ENCODE measurements around the gene TRAPPC10.

TRAPPC10 gene

DNA sequence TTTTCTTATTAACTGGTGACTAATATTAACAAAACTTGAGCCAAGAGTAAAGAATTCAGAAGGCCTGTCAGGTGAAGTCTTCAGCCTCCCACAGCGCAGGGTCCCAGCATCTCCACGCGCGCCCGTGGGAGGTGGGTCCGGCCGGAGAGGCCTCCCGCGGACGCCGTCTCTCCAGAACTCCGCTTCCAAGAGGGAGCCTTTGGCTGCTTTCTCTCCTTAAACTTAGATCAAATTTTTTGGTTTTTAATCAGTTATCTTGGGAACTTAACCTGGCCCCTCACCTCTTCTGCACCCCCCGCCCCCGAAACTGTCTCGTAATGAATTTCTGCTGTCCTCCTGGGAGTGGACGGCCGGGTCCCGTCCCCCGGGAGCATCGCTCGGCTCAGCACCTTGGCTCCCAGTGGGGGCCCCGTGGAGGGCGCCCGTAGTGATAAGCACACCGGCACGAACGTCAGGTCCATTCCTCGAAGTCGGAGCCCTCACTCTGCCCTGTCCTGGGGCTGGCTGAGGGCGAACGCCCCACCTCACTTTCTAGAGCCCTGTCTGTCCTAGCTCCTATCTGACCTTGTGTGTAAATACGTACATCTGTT, 29.5 kb upstream of the TRAPPC10 start:
- H2AFZ ChIP-seq (ENCODE audit: low read length, unreplicated experiment) = no peak overlapping the region
- no peak overlapping the region for H3K4me3 ChIP-seq (ENCODE audit: low read depth, low read length)
- H3K27ac ChIP-seq (ENCODE audit: low read depth, low read length) = no peak overlapping the region
- no peaks in the 10 kb centered on the region for H3K36me3 ChIP-seq (ENCODE audit: insufficient read depth, low read length)
- H3K4me1 ChIP-seq (ENCODE audit: control insufficient read depth, insufficient read depth, low read length, unreplicated experiment) = no peaks in the 10 kb centered on the region
- no peaks in the 10 kb centered on the region for H3K79me2 ChIP-seq (ENCODE audit: control insufficient read depth, insufficient read depth, low read length, unreplicated experiment)
- H3K27me3 ChIP-seq (ENCODE audit: insufficient read depth, low read length) = no peaks in the 10 kb centered on the region

GRCh38 chr21:43983390-43983789, 28.7 kb upstream of the TRAPPC10 start:
- Histone ChIP-seq H3K79me2 (ENCODE audit: control insufficient read depth, insufficient read depth, low read length, unreplicated experiment) (no peaks in the 10 kb centered on the region), H3K4me3 (ENCODE audit: low read depth, low read length) (no peak overlapping the region), H3K27ac (ENCODE audit: low read depth, low read length) (no peak overlapping the region), H2AFZ (ENCODE audit: low read length, unreplicated experiment) (no peak overlapping the region), H3K4me1 (ENCODE audit: control insufficient read depth, insufficient read depth, low read length, unreplicated experiment) (no peaks in the 10 kb centered on the region), H3K27me3 (ENCODE audit: insufficient read depth, low read length) (no peaks in the 10 kb centered on the region), H3K36me3 (ENCODE audit: insufficient read depth, low read length) (no peaks in the 10 kb centered on the region)

GRCh38 chr21:43983860-43984420, 28.2 kb upstream of the TRAPPC10 start:
- Histone ChIP-seq H3K27ac (ENCODE audit: low read depth, low read length) (no peak overlapping the region), H3K79me2 (ENCODE audit: control insufficient read depth, insufficient read depth, low read length, unreplicated experiment) (no peaks in the 10 kb centered on the region), H3K4me1 (ENCODE audit: control insufficient read depth, insufficient read depth, low read length, unreplicated experiment) (no peaks in the 10 kb centered on the region), H2AFZ (ENCODE audit: low read length, unreplicated experiment) (no peak overlapping the region), H3K27me3 (ENCODE audit: insufficient read depth, low read length) (no peaks in the 10 kb centered on the region), H3K4me3 (ENCODE audit: low read depth, low read length) (no peak overlapping the region), H3K36me3 (ENCODE audit: insufficient read depth, low read length) (no peaks in the 10 kb centered on the region)

DNA sequence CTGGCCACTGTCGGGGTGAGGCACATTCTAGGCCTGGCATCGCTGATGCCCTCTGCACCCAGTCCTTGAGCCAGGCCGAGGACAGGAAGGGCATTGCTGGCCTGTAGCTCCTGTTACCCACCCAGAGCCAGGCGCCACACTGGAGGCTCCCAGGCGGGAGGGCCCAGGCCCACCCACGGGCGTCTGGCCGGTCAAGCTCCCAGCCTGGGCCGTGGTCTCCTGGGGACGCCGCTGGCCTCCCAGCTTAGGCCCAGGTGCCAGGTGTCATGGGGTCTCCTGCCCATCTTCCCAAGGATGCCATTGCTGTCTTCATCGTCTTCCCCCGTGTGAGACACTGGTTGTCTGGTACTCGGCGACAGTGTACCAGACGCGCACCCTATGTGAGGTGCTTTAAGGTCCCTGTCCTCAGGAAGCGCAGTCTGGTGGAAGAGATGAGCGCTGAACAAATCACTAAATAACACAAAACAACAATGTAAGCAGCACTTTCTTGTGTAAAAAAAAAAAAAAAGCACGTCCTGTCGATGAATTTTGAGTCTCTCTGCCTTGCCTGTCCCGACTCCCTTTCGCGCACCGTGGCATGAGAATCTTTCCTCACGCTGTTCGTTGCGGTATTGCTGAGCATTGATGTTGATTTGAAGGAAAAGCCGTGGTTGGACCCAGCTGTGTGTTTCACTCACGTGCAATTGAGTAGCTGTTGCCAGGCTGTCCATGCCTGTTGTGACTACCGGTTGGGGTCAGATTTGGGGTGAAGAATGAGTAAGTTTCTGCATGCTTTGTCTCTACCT, 27.0 kb upstream of the TRAPPC10 start:
- no peaks in the 10 kb centered on the region for H3K27me3 ChIP-seq (ENCODE audit: insufficient read depth, low read length)
- H3K79me2 ChIP-seq (ENCODE audit: control insufficient read depth, insufficient read depth, low read length, unreplicated experiment) = no peaks in the 10 kb centered on the region
- no peaks in the 10 kb centered on the region for H3K4me1 ChIP-seq (ENCODE audit: control insufficient read depth, insufficient read depth, low read length, unreplicated experiment)
- H3K4me3 ChIP-seq (ENCODE audit: low read depth, low read length) = no peak overlapping the region
- H3K27ac ChIP-seq (ENCODE audit: low read depth, low read length) = no peak overlapping the region
- no peak overlapping the region for H2AFZ ChIP-seq (ENCODE audit: low read length, unreplicated experiment)
- no peaks in the 10 kb centered on the region for H3K36me3 ChIP-seq (ENCODE audit: insufficient read depth, low read length)

DNA sequence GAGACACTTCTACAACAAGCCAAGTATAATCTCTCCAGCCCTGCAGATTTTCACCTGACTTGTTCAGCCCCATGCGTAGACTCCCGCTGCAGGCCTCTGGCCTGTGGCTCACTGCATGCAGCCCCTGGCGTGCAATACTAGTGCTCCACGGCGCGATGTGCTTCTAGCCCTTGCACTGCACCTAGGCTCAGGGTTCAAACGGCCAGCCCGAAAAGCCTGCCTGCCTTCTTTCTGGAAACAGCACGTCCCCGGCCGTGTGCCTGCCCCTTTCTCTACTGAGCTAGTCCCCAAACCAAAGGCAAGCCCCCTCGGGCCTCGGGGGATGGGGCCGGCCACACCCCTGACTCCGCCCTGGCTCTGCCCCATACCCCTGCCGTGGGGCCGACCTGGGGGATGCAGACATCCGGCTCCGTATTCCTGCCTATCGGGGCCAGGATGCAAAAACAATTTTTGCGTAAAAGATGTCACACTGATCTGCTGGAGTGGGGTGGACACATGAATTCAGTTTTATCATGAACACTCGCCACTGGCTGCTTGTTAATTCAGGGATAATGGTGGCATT, 26.3 kb upstream of the TRAPPC10 start:
- Histone ChIP-seq H3K27ac (ENCODE audit: low read depth, low read length) (no peak overlapping the region), H3K4me3 (ENCODE audit: low read depth, low read length) (no peak overlapping the region), H3K4me1 (ENCODE audit: control insufficient read depth, insufficient read depth, low read length, unreplicated experiment) (no peaks in the 10 kb centered on the region), H3K79me2 (ENCODE audit: control insufficient read depth, insufficient read depth, low read length, unreplicated experiment) (no peaks in the 10 kb centered on the region), H3K27me3 (ENCODE audit: insufficient read depth, low read length) (no peaks in the 10 kb centered on the region), H3K36me3 (ENCODE audit: insufficient read depth, low read length) (no peaks in the 10 kb centered on the region), H2AFZ (ENCODE audit: low read length, unreplicated experiment) (no peak overlapping the region)

DNA sequence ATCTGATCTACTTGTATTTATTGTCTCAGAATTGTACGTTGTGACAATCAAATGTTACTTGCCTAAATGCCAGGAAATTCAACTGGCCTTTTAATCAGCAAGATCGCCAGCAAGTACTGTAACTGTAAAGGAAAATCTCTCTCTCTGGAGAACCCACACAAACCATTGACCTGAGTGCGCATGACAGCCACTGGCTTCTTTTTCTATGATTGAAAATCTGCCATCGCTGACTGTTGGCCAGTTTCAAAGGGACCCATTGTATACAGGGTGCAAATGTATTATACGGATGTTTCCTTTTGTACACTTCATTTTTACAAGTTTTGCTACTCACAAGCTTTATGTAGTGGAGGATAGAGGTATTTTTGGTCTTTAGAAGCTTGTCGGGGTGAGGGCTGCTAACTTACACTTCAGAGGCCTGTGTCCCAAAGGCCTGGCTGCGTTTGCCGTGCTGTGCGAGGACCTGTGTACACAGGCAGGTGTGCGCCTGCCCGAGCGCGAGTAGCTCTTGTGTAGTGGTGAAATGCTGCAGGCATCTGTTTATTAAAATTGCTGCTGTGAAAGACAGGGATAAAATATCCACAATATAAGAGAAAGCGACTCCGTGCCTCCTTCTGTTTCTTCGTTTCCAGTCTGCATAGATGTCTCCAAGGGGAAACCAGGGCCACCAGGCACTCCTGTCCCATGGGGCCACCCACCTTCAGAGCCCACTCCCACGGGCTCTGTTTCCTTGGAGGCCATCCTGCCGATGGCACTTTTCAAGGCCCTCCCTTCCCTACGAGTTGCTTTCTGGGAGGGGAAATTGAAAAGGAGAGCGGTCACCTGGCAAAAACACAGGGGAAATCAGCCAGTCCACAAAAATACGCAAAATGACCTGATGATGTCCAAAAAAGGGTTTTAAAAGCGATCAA, 25.3 kb upstream of the TRAPPC10 start:
- H3K4me1 ChIP-seq (ENCODE audit: control insufficient read depth, insufficient read depth, low read length, unreplicated experiment) = no peaks in the 10 kb centered on the region
- no peaks in the 10 kb centered on the region for H3K27me3 ChIP-seq (ENCODE audit: insufficient read depth, low read length)
- no peak overlapping the region for H3K4me3 ChIP-seq (ENCODE audit: low read depth, low read length)
- H2AFZ ChIP-seq (ENCODE audit: low read length, unreplicated experiment) = no peak overlapping the region
- no peaks in the 10 kb centered on the region for H3K36me3 ChIP-seq (ENCODE audit: insufficient read depth, low read length)
- H3K79me2 ChIP-seq (ENCODE audit: control insufficient read depth, insufficient read depth, low read length, unreplicated experiment) = no peaks in the 10 kb centered on the region
- H3K27ac ChIP-seq (ENCODE audit: low read depth, low read length) = no peak overlapping the region

DNA sequence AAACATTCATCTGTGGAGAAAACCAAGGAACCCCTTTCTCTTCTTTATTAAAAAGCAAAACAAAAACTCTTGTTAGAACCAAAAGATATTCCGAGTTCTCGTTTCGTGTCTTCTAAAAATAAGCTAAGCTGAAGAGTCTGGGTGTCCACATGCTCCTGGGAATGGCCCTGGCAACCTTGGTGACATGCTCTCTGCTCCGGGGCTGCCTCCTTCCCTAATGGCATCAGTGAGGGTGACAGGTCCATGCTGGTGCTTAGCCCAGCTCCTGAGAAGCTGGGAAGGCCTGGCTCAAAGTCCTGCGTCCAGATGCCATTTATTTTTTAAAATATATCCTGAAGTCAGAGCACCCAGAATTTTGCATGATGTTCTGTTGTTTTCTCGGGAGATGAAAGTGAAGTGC, 24.6 kb upstream of the TRAPPC10 start:
- H2AFZ ChIP-seq (ENCODE audit: low read length, unreplicated experiment) = no peak overlapping the region
- no peaks in the 10 kb centered on the region for H3K36me3 ChIP-seq (ENCODE audit: insufficient read depth, low read length)
- H3K27ac ChIP-seq (ENCODE audit: low read depth, low read length) = no peak overlapping the region
- H3K4me3 ChIP-seq (ENCODE audit: low read depth, low read length) = no peak overlapping the region
- H3K27me3 ChIP-seq (ENCODE audit: insufficient read depth, low read length) = no peaks in the 10 kb centered on the region
- no peaks in the 10 kb centered on the region for H3K79me2 ChIP-seq (ENCODE audit: control insufficient read depth, insufficient read depth, low read length, unreplicated experiment)
- H3K4me1 ChIP-seq (ENCODE audit: control insufficient read depth, insufficient read depth, low read length, unreplicated experiment) = no peaks in the 10 kb centered on the region

GRCh38 chr21:43988016-43988415, 24.1 kb upstream of the TRAPPC10 start:
- Histone ChIP-seq H3K79me2 (ENCODE audit: control insufficient read depth, insufficient read depth, low read length, unreplicated experiment) (no peaks in the 10 kb centered on the region), H3K36me3 (ENCODE audit: insufficient read depth, low read length) (no peaks in the 10 kb centered on the region), H2AFZ (ENCODE audit: low read length, unreplicated experiment) (no peak overlapping the region), H3K27ac (ENCODE audit: low read depth, low read length) (no peak overlapping the region), H3K4me3 (ENCODE audit: low read depth, low read length) (no peak overlapping the region), H3K4me1 (ENCODE audit: control insufficient read depth, insufficient read depth, low read length, unreplicated experiment) (no peaks in the 10 kb centered on the region), H3K27me3 (ENCODE audit: insufficient read depth, low read length) (no peaks in the 10 kb centered on the region)

DNA sequence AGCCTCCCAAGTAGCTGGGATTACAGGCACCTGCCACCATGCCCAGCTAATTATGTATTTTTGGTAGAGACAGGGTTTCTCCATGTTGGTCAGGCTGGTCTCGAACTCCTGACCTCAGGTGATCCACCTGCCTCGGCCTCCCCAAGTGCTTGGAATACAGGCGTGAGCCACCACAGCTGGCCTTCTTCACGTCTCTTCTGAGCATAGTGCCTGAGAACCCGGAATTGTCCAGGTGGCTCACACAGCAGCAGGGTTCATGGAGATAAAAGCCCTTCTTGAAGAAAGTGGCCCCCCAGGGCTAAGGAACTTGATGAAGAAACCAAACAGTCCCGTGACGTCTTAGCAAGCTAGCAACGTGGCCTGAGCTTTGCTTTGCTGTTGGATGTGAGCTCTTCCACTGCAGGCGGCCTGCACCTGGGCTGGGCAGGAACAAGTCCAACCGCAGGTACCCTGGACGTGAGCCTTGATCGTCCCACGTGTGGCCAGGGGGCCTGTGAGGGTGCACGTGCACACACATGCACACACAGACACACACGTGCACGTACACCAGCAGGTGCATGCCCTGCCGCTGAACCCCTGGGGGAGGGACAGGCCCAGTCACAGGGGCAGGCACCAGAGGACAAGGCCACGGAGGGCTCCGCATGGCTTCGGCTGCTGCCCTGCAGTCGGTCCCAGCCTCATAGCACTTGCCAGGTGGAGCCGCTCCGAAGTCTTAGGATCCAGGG, 23.4 kb upstream of the TRAPPC10 start:
- Histone ChIP-seq H3K36me3 (ENCODE audit: insufficient read depth, low read length) (no peaks in the 10 kb centered on the region), H3K79me2 (ENCODE audit: control insufficient read depth, insufficient read depth, low read length, unreplicated experiment) (no peaks in the 10 kb centered on the region), H3K27ac (ENCODE audit: low read depth, low read length) (no peak overlapping the region), H2AFZ (ENCODE audit: low read length, unreplicated experiment) (no peak overlapping the region), H3K4me3 (ENCODE audit: low read depth, low read length) (no peak overlapping the region), H3K27me3 (ENCODE audit: insufficient read depth, low read length) (no peaks in the 10 kb centered on the region), H3K4me1 (ENCODE audit: control insufficient read depth, insufficient read depth, low read length, unreplicated experiment) (no peaks in the 10 kb centered on the region)

DNA sequence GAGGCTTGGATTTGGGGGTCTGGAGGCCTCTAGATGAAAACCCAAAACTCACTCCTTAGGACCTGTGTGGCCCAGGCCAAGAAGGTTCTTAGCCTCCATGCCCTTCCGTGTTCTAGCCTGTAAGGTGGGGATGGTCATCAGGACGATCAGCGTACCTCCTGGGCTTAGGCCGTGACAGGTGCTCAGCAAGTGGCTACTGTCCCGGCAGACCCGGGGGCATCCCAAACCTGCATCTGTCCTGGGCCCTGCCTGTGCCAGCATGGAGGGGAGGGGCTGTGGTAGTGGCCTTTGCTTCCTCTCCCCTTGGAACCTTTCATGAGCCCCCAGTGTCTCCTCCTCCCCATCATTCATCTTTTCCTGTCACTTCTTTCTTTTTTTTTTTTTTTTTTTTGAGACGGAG, 22.7 kb upstream of the TRAPPC10 start:
- Histone ChIP-seq H3K4me3 (ENCODE audit: low read depth, low read length) (no peak overlapping the region), H3K27me3 (ENCODE audit: insufficient read depth, low read length) (no peaks in the 10 kb centered on the region), H2AFZ (ENCODE audit: low read length, unreplicated experiment) (no peak overlapping the region), H3K4me1 (ENCODE audit: control insufficient read depth, insufficient read depth, low read length, unreplicated experiment) (no peaks in the 10 kb centered on the region), H3K27ac (ENCODE audit: low read depth, low read length) (no peak overlapping the region), H3K79me2 (ENCODE audit: control insufficient read depth, insufficient read depth, low read length, unreplicated experiment) (no peaks in the 10 kb centered on the region), H3K36me3 (ENCODE audit: insufficient read depth, low read length) (no peaks in the 10 kb centered on the region)

All from ACC112 (cell line).